GM21360 (cell line): ENCODE data around the gene UPK3A.

Experiments
- ATAC-seq: cut with Tn5 transposase; IDR thresholded peaks from one replicate; pipeline ENCODE4 v1.9.1; 2021; ENCODE audit warnings: mild to moderate bottlenecking, moderate library complexity; ENCODE audit not compliant: unreplicated experiment

Gene UPK3A

GRCh38 chr22:45308391-45308956 is 23.7 kb downstream of the UPK3A start:
- no peak for ATAC-seq

DNA sequence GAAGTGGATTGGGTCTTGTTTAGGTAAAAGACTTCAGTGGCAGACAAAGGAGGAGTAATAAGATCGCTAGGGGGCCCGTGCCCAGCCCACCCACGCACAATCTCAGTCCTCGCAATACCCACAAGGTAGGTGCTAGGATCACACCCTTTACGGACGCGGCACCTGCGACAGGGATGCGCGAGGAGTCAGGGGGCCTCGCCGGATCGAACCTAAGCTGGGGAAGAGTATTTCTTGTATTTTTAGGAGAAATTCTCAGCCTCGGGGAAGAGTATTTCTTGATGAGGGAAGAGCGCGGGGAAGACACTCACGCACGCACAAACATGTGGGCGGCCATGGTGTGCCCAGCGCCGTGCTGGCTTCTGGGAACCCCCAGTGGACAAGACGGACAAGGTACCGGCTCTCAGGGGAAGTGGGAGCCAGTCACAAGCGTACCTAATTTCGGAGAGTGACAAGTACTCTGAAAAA is 24.2 kb downstream of the UPK3A start:
- ATAC-seq = no peak

DNA sequence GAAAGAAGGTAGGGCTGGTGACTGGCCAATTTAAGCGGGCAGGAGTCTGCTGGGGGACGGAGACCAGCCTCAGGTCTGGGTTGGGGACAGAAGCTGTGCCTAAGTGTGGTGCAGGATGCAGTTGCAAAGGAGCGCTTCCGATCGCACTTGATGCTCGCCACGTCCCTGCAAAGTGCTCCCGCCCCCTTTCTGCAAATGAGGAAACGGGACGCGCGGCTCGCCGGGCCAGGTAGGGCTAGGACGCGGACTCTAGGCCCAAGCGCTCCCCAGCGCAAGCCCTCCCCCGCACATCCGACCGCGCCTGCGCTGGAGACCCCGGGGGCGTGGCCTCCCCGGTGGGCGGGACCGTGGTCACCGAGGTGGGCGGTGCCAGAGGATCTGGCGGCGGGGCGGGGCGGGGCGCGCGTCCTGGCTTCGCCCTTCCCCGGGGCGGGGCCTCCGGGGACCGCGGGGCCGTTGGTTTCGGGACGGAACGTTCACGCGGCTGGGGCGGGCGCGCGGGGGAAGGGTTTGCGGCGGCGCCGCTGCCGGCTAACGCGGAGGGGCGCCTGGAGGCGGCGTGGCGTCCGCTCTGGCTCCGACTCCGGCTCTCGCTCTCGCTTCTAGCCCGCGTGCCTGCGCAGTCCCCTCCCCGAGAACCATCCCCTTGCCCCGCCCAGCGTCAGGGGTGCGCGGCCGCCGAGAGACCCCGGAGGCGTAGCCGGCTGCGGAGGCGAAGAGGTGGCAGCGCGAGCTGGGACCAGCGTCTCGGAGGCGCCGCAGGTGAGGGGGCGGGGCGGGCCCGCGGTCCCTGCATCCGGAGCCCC is 24.9 kb downstream of the UPK3A start, which contains the start of gene FAM118A:
Gene FAM118A (plus strand): TSS at position 513 of the 806 bp plus-strand sequence. CDS start 12,446 bp downstream, outside the sequence.
- peak; percentile 71 for ATAC-seq

- ATAC-seq = no peak
These were observed 25.7 kb downstream of the UPK3A start for GRCh38 chr22:45310331-45310976.

DNA sequence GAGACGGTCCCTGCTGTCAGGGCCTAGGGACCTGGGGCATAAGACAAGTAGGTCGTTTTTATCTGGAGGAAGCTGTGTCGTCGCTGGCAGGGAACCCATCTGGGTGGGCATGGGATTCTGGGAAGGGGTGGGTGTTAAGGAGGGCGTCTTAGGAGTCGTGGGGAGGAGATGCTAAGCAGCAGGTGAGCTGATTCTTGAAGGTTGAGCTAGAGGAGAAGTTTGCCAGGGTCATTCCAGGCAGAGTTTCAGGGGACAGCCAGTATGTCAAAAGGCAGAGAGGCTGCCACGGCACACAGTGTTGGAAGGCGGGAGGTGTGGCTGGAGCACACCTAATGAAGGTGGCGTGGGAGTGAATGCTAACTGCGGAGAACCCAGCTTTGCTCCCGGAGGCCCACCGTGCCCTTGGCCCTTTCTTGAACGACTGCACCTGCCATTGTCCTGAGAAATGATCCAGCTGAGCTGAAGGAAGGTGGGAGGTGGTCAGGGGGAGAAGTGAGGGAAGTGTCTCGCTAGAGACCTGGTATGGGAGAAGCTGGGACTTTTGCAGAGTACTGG is 26.3 kb downstream of the UPK3A start:
- no peak for ATAC-seq

DNA sequence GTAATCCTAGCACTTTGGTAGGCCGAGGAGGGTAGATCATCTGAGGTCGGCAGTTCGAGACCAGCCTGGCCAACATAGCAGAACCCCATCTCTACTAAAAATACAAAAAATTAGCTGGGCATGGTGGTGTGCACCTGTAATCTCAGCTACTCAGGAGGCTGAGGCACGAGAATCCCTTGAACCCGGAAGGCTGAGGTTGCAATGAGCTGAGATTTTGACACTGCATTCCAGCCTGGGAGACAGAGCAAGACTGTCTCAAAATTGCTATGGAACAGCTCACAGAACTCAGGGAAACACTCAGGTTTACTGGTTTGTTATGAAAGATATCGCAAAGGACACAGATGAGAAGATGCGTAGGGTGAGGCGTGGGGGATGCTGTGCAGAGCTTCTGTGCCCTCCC is 27.7 kb downstream of the UPK3A start:
- no peak for ATAC-seq

DNA sequence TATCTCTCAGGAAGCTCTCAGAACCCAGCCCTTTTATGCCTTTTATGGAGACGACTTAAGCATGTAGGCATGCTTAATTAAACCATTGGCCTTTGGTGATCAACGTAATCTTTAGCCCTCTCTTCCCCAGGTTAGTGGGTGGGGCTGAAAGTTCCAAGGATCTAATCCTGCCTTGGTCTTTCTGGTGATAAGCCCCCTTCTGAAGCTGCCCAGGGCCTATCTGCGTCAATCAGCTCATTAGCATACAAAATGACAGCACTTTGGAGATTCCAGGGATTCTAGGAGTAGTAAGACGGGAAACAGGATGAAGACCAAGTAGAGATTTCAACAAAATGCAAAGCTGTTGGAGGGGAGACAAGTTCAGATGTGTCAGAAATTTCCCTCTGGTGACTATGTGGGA is 28.1 kb downstream of the UPK3A start:
- no peak for ATAC-seq

DNA sequence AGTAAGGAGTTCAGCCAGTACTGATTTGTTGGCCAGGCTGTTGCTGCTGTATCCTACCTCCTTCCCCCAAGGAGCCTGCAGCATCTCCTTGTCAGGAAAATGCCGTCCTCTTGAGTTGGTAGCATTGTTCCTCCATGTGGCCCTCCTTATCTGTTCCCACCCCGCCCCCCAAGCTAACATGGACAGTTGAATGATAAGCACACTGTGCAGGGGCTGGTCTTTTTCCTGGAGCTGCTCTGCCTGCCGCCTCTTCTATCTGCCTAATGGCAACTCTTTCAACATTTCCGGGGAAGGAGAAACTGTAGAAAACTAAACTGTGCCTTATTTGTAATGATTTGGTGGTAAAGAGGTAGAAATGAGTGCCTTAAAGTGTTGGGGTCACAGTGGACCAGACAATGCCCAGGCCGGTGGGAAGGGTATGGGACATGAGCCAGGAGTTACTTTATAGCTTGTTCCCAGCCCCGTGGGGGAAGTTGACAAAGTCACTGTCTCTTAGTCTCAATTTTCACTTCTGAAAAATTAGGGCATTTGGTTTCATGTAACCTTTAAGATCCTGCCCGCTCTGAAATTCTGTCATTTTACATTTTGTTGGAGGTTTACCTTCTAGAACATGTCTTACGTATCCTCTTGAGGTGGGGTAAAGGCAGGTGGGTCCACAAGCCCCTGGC is 29.4 kb downstream of the UPK3A start:
- no peak for ATAC-seq

- no peak for ATAC-seq
These were observed 30.0 kb downstream of the UPK3A start for GRCh38 chr22:45314786-45315185.

DNA sequence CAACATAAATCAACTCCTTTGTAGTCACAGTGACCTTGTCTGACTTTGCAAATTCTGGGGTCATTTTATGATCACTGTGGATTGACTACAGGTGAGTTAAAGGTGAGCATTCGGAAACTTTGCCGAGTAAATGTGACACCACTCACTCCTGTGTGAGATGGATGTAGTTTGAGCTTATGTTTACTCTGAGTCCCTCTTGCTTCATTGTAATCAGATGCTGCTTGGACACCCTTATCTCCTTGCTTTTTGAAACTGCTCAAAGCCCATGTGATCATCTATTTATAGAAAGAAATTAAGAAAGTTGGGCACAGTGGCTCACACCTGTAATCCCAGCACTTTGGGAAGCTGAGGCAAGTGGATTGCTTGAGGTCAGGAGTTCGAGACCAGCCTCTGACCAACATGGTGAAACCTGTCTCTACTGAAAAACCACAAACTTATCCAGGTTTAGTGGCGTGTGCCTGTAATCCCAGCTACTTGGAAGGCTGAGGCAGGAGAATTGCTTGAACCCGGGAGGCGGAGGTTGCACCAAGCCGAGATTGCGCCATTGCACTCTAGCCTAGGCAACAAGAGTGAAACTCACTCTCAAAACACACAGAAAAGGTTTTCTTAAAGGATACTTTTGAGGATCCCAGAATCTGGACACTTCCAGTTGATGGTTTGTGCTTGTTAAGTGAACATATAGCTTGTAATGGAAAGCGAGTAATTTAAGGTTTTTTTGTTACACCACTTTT is 32.2 kb downstream of the UPK3A start:
- ATAC-seq = no peak

GRCh38 chr22:45317551-45318167 is 32.9 kb downstream of the UPK3A start:
- no peak for ATAC-seq

DNA sequence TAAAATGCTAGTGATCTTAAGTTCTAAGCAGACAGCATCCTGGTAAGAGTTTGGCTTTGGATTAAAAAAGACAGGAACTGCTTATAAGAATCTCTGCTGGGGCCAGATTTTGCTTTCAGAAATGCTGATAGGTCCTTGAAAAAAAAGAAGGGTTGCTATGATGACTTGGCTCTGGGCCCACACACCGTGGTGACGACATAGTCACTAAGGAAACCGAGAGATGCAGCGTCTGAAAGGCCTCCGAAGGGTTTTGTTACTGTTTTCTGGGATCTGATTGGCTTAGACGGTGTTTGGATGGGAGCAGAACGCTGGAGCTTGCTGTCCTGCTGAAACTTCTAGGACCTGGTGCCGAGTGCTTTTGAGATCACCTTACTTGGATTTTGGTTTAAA is 33.4 kb downstream of the UPK3A start:
- peak; percentile 63 for ATAC-seq

DNA sequence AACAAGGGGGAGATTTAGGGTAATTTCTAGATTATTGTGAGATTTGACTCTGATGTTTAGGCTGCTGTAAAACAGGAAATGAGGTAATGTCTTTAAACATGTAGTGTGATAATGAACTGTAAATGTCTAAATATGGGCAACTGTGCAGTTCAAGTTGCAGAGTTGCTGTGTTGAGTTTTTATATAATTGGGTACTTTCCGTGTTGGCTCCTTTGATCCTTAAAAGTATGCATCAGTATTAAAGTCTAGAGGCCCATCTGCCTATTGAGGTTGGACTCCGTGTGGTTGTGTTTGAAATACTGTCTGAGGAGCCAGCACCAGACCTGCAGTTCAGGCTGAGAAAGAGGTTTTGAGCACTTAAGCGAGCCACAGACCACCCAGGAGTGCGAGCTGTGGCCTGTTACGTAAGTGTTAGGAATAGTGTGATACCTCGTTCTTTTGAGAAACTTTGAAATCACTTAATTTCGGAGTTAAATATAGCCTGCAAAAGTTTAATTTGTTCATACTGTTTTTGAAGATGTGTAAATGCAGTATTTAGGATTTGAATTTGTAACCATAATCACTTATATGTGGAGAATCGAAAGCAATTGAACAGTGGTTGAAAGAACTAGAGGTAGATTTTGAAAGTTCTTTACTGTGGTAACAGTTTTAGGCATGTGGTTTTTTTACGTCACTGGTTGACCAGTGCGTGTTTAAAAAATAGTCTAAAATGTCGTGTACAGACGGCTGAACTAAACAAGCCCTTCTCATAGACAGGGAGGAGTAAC is 34.0 kb downstream of the UPK3A start:
- peak; percentile 42 for ATAC-seq

- no peak for ATAC-seq
These were observed 34.6 kb downstream of the UPK3A start for GRCh38 chr22:45319324-45319685.

DNA sequence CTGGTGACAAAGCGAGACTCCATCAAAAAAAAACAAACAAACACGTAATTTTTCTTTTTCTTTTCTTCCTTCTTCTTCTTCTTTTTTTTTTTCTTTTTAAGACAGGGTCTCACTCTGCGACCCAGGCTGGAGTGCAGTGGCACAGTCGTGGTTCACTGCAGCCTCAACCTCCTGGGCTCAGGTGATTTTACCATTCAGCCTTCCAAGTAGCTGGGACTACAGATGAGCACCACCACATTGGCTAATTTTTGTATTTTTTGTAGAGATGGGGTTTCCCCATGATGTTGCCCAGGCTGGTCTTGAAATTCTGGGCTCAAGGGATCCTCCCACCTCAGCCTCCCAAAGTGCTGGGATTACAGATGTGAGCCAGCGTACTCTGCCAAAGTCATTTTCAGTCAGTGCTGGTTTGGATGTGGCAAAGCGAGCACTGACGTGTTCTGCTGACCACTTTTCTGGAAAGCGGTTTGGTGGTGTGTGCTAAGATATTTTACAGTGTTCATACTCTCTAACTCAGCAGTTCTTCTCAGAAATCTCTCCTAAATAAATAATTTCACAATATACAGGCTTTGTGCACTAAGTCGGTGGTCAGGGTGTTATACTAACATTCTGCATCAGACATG is 35.7 kb downstream of the UPK3A start:
- ATAC-seq = no peak

GRCh38 chr22:45321827-45322226 is 37.1 kb downstream of the UPK3A start:
- ATAC-seq = no peak

DNA sequence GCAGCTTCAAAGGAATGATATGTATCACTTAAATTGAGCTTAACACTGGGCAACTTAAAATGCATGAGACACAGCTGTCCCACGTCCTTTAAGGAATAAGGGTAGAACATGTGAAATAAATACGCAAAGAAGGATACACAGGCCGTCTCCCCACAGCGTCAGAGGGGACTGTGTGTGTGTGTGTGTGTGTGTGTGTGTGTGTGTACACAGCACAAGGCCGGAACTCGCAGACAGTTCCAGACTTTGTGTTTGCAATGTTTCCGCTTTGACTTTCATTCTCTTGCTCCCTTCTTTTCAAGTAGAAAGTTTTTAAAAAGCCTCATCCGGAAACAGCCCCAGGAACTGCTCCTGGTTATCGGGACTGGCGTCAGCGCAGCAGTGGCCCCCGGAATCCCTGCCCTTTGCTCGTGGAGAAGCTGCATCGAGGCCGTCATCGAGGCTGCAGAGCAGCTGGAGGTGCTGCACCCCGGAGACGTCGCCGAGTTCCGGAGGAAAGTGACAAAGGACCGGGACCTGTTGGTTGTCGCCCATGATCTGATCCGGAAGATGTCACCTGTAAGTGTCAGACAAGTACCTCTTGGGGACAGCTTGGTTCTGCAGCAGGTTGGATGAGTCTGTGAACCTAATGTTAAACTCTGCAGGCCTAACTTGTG is 38.2 kb downstream of the UPK3A start:
- ATAC-seq = no peak

GRCh38 chr22:45323695-45324094 is 38.9 kb downstream of the UPK3A start:
- no peak for ATAC-seq
